ENCODE results near the gene CAPN13. TPM values are rescaled to one million over a fixed set of nuclear protein-coding genes. Genes with fewer than 3 reads are reported as not detected.

Gene CAPN13
- total RNA-seq, 1 donor from 2014 or later = under 0.01 TPM

DNA sequence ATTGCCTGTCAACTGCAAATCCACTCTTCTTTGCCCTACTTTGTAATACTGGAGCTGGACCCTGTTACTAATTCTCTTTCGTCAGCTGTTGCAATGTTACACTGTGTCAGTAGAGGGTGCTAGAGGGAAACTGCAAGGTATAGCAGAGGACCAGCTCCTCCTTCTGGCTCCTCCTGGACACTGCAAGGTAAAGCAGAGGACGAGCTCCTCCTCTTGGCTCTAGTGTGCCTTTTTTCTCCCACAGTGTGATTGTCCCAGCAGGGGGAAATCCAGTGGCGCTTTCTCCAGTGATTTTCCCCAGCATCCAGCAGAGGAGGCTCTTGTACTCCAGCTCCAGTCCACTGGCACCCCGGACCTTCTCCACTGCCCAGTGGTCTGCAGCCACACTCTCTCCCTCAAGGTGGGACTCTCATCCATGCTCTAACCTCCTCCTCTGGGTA lies 95.6 kb downstream of the CAPN13 start:
- TF ChIP-seq, protein P1, sequence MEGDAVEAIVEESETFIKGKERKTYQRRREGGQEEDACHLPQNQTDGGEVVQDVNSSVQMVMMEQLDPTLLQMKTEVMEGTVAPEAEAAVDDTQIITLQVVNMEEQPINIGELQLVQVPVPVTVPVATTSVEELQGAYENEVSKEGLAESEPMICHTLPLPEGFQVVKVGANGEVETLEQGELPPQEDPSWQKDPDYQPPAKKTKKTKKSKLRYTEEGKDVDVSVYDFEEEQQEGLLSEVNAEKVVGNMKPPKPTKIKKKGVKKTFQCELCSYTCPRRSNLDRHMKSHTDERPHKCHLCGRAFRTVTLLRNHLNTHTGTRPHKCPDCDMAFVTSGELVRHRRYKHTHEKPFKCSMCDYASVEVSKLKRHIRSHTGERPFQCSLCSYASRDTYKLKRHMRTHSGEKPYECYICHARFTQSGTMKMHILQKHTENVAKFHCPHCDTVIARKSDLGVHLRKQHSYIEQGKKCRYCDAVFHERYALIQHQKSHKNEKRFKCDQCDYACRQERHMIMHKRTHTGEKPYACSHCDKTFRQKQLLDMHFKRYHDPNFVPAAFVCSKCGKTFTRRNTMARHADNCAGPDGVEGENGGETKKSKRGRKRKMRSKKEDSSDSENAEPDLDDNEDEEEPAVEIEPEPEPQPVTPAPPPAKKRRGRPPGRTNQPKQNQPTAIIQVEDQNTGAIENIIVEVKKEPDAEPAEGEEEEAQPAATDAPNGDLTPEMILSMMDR (IDR thresholded peaks at IDR 0.05; ENCODE audit: insufficient read depth, low read length, severe bottlenecking) = peak; percentile 100
- FAIRE-seq (peak; percentile 32), DNase-seq (ENCODE audit: low read depth) (peak; percentile 85)
- no peaks in the 10 kb centered on the region for H3K36me3 ChIP-seq (ENCODE audit: control insufficient read depth, insufficient read depth, low read length)
- no peak overlapping the region for H3K4me3 ChIP-seq (ENCODE audit: low read depth, low read length)
- H3K27me3 ChIP-seq (ENCODE audit: control insufficient read depth, insufficient read depth, low read length) = no peaks in the 10 kb centered on the region

DNA sequence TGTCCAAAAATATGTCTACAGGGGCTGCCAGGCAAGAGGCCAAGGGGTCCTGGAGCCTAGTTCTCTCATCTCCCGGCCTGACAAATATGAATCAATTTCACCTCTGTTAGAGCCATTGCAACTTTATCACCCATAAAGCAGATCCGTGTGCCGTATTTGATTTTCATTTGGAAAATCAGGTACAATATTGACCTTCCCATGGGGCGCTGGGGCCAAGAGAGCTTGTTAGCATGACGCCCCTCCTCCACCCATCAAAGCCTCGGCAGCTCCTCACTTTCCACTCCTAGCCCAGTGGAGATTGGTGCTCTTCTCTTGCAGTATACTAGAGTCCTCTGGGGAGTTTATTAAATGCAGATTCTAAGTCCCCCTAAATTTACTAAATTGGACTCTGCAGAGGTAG lies 96.8 kb downstream of the CAPN13 start:
- TF ChIP-seq, protein P1 (IDR thresholded peaks at IDR 0.05; ENCODE audit: insufficient read depth, low read length, severe bottlenecking) = no peak
- no peaks in the 10 kb centered on the region for H3K36me3 ChIP-seq (ENCODE audit: control insufficient read depth, insufficient read depth, low read length)
- DNase-seq (ENCODE audit: low read depth) (no peak), FAIRE-seq (no peak)
- no peak overlapping the region for H3K4me3 ChIP-seq (ENCODE audit: low read depth, low read length)
- H3K27me3 ChIP-seq (ENCODE audit: control insufficient read depth, insufficient read depth, low read length) = no peaks in the 10 kb centered on the region

DNA sequence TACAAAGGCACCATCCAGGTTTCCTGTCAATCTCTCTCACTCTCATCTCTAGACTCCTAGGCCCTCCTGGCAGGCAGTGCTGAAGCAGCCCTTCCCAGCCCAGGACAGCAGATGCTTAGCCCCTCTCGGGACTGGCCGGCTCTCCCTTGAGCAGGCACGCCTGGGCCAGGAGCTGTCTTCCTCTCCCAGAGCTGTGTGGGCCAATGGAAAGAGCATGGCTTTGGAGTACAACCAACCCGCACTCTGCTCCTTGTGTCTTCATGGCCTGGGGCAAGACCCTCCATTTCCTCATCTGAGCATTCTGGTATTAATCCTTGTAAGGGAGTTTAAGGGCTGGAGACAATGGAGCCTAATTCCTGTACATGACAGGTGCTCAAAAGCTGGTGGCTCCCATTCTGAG lies 97.2 kb downstream of the CAPN13 start:
- DNase-seq (ENCODE audit: low read depth) (no peak), FAIRE-seq (no peak)
- Histone ChIP-seq H3K4me3 (ENCODE audit: low read depth, low read length) (no peak overlapping the region), H3K27me3 (ENCODE audit: control insufficient read depth, insufficient read depth, low read length) (no peaks in the 10 kb centered on the region), H3K36me3 (ENCODE audit: control insufficient read depth, insufficient read depth, low read length) (no peaks in the 10 kb centered on the region)
- TF ChIP-seq, protein P1 (IDR thresholded peaks at IDR 0.05; ENCODE audit: insufficient read depth, low read length, severe bottlenecking) = no peak

DNA sequence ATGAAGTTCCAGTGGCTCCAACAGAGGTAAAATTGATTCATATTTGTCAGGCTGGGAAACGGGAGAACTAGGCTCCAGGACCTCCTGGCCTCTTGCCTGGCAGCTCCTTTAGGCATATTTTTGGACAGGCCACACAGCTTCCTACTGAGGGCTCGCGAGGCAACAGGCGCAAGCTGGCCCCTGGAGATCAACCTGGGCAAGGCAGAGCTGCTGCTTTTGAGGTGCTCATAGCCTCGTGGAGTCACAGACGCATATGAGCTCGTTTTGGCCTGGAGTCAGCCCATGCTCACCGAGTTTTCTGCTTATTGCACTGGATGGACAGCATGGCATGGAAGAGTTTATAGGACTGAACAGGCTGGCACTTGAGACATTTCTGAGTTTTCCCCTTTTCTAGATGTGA lies 97.7 kb downstream of the CAPN13 start:
- Histone ChIP-seq H3K36me3 (ENCODE audit: control insufficient read depth, insufficient read depth, low read length) (no peaks in the 10 kb centered on the region), H3K4me3 (ENCODE audit: low read depth, low read length) (no peak overlapping the region), H3K27me3 (ENCODE audit: control insufficient read depth, insufficient read depth, low read length) (no peaks in the 10 kb centered on the region)
- TF ChIP-seq, protein P1 (IDR thresholded peaks at IDR 0.05; ENCODE audit: insufficient read depth, low read length, severe bottlenecking) = no peak
- DNase-seq (ENCODE audit: low read depth) (no peak), FAIRE-seq (no peak)

DNA sequence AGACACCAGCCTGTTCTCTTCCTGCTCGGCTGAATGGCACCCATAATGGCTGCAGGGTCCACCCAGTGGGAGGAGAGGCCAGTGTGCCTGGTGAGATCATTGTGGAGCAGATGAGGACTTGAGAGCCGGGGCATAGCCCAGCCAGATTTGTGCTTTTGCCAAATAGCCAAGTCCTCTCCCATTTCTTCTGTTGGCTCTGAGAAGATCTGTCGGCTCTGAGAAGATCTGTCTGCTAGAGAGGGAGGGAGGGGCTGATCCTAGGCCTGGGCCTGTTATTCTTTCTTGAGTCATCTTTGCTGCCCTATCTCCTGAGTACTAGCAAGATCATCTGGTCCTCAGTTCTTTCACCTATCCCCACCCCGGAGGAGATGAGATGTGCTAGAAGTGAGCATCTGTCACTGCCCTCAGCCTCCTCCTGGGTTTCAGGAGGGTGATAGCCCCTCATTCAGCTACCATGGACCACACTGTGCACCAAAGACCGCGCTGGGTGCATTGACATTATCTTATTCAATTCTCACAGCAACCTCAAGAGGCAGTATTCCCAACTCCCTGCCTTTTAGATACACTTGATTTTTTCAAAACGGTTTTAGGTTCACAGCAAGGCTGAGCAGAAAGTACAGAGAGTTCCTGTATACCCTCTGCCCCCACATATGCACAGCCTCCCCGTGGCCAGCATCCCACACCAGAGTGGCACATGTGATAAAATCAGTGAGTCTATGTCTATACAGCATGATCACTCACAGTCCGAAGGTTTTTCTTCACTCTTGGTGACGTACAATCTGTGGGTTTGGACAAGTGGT lies 98.6 kb downstream of the CAPN13 start:
- H3K36me3 ChIP-seq (ENCODE audit: control insufficient read depth, insufficient read depth, low read length) = no peaks in the 10 kb centered on the region
- no peak overlapping the region for H3K4me3 ChIP-seq (ENCODE audit: low read depth, low read length)
- TF ChIP-seq, protein P1 (IDR thresholded peaks at IDR 0.05; ENCODE audit: insufficient read depth, low read length, severe bottlenecking) = peak; percentile 26
- DNase-seq (ENCODE audit: low read depth) (no peak), FAIRE-seq (no peak)
- no peaks in the 10 kb centered on the region for H3K27me3 ChIP-seq (ENCODE audit: control insufficient read depth, insufficient read depth, low read length)

Measured in bronchial epithelial cell (primary cell).